IMR-90 (cell line): Measurements from ENCODE around the gene MAOA. TPM values are rescaled to one million over a fixed set of nuclear protein-coding genes. Genes with fewer than 3 reads are reported as not detected.

Experiments used
- ATAC-seq: fragments of 200-7000 bp; cut with Tn5 transposase; 2 replicates; pipeline ENCODE4 v1.9.1; 2020; ENCODE audit warnings: low read depth, mild to moderate bottlenecking, moderate library complexity
- BruUV-seq: library from RNA; stranded (reverse); fragments of 400-500 nt; replicated peaks from 2 replicates; lab custom pipeline; 2021; lab: Mats Ljungman, UMichigan
- CTCF ChIA-PET: fragments of 300-600 bp; formaldehyde crosslinking; extraction: SDS; loops from one replicate; lab custom pipeline; 2021; ENCODE audit warnings: antibody characterized with exemption; lab: Yijun Ruan, JAX
- POLR2A ChIA-PET: fragments of 300-600 bp; sonication (Branson Sonifier 250); formaldehyde crosslinking; loops from one replicate; lab custom pipeline; 2022; ENCODE audit warnings: antibody characterized with exemption; ENCODE audit not compliant: unreplicated experiment; lab: Charles Lee
- DNase-seq: peaks from one replicate; pipeline ENCODE4 v3.0.0; 2013
- H2AFZ ChIP-seq: replicated peaks from 2 replicates; pipeline ENCODE3; 2013; ENCODE audit warnings: low read length, mild to moderate bottlenecking; ENCODE audit not compliant: poor library complexity
- H2AK5ac ChIP-seq: 2 replicates; pipeline ENCODE4 v1.6.1; 2013; ENCODE audit warnings: low read depth, low read length, inconsistent platforms
- H2AK9ac ChIP-seq: replicated peaks from 2 replicates; pipeline ENCODE3; 2013; ENCODE audit warnings: mild to moderate bottlenecking, low read depth, low read length, moderate library complexity; ENCODE audit not compliant: poor library complexity
- H2BK120ac ChIP-seq: 2 replicates; pipeline ENCODE4 v1.6.1; 2013; ENCODE audit warnings: low read depth, low read length, inconsistent platforms
- H2BK15ac ChIP-seq: 3 replicates; pipeline ENCODE4 v1.6.1; 2013; ENCODE audit warnings: low read depth, low read length, inconsistent platforms
- H2BK20ac ChIP-seq: 2 replicates; pipeline ENCODE4 v1.6.1; 2013; ENCODE audit warnings: low read depth, mild to moderate bottlenecking, inconsistent platforms, low read length, moderate library complexity
- H2BK5ac ChIP-seq: 2 replicates; pipeline ENCODE4 v1.6.1; 2013; ENCODE audit warnings: mild to moderate bottlenecking, low read depth, low read length, inconsistent platforms; ENCODE audit not compliant: poor library complexity, severe bottlenecking
- H3K14ac ChIP-seq: replicated peaks from 2 replicates; pipeline ENCODE4 v1.6.1; 2013; ENCODE audit warnings: low read depth, low read length, inconsistent platforms
- H3K18ac ChIP-seq: 2 replicates; pipeline ENCODE4 v1.6.1; 2013; ENCODE audit warnings: low read depth, low read length, control low read depth
- H3K23ac ChIP-seq: 2 replicates; pipeline ENCODE4 v1.6.1; 2013; ENCODE audit warnings: low read depth, low read length, inconsistent platforms
- H3K27ac ChIP-seq: 2 replicates; pipeline ENCODE4 v1.5.1; 2013; ENCODE audit warnings: mild to moderate bottlenecking, control low read depth, low read length; ENCODE audit not compliant: insufficient read depth
- H3K27me3 ChIP-seq: 2 replicates; pipeline ENCODE4 v1.6.1; 2013; ENCODE audit warnings: low read length; ENCODE audit not compliant: control insufficient read depth, insufficient read depth
- H3K36me3 ChIP-seq: 2 replicates; pipeline ENCODE4 v1.6.1; 2013; ENCODE audit warnings: low read length, mixed read lengths; ENCODE audit not compliant: control insufficient read depth, insufficient read depth
- H3K4ac ChIP-seq: 2 replicates; pipeline ENCODE4 v1.6.1; 2013; ENCODE audit warnings: low read depth, low read length, inconsistent platforms
- H3K4me1 ChIP-seq: 2 replicates; pipeline ENCODE4 v1.6.1; 2013; ENCODE audit warnings: low read length, mixed read lengths; ENCODE audit not compliant: control insufficient read depth, insufficient read depth
- H3K4me2 ChIP-seq: 2 replicates; pipeline ENCODE4 v1.6.1; 2013; ENCODE audit warnings: low read depth, mild to moderate bottlenecking, control low read depth, low read length, moderate library complexity
- H3K4me3 ChIP-seq: 2 replicates; pipeline ENCODE4 v1.5.1; 2013; ENCODE audit warnings: low read depth, mild to moderate bottlenecking, control low read depth, low read length, moderate library complexity; ENCODE audit not compliant: insufficient read depth
- H3K56ac ChIP-seq: 2 replicates; pipeline ENCODE4 v1.6.1; 2013; ENCODE audit warnings: low read length, inconsistent platforms; ENCODE audit not compliant: insufficient read depth; ENCODE audit errors: extremely low read depth
- H3K79me1 ChIP-seq, 2 experiments: 2 replicates each; pipeline ENCODE4 v1.6.1; 2013; ENCODE audit warnings: low read length in 2 of 2, inconsistent platforms in 1 of 2, low read depth in 1 of 2
- H3K9ac ChIP-seq: 2 replicates; pipeline ENCODE4 v1.6.1; 2013; ENCODE audit warnings: low read depth, low read length, control low read depth
- H3K9me1 ChIP-seq: 2 replicates; pipeline ENCODE4 v1.6.1; 2013; ENCODE audit warnings: low read length, inconsistent platforms; ENCODE audit not compliant: insufficient read depth
- H3K9me3 ChIP-seq: 2 replicates; pipeline ENCODE4 v1.6.1; 2013; ENCODE audit warnings: low read length; ENCODE audit not compliant: control insufficient read depth, insufficient read depth
- H4K20me1 ChIP-seq: 2 replicates; pipeline ENCODE4 v1.6.1; 2013; ENCODE audit warnings: low read length, inconsistent platforms; ENCODE audit not compliant: insufficient read depth
- H4K5ac ChIP-seq: 2 replicates; pipeline ENCODE4 v1.6.1; 2013; ENCODE audit warnings: mild to moderate bottlenecking, low read depth, low read length, control low read depth
- H4K8ac ChIP-seq, 2 experiments: 2 replicates each; pipeline ENCODE4 v1.6.1; 2013; ENCODE audit warnings: low read depth in 2 of 2, low read length in 2 of 2, control low read depth in 1 of 2, inconsistent platforms in 1 of 2
- H4K91ac ChIP-seq: 2 replicates; pipeline ENCODE4 v1.6.1; 2013; ENCODE audit warnings: low read depth, low read length, inconsistent platforms; ENCODE audit not compliant: insufficient read depth
- CEBPB ChIP-seq: IDR thresholded peaks from 2 replicates; pipeline ENCODE4 v1.6.1; 2012; ENCODE audit warnings: low read depth, low read length, improper control_type of control experiment
- MAFK ChIP-seq: IDR thresholded peaks from 2 replicates; pipeline ENCODE4 v1.6.1; 2012; ENCODE audit warnings: low read depth, low read length, improper control_type of control experiment
- MAZ ChIP-seq: IDR thresholded peaks from 2 replicates; pipeline ENCODE4 v1.6.1; 2012; ENCODE audit warnings: low read depth, mild to moderate bottlenecking, low read length, improper control_type of control experiment, moderate library complexity, borderline replicate concordance
- MXI1 ChIP-seq: IDR thresholded peaks from 2 replicates; pipeline ENCODE4 v1.6.1; 2012; ENCODE audit warnings: low read depth, mild to moderate bottlenecking, low read length, moderate library complexity, borderline replicate concordance
- WGBS, 2 experiments: methylation state at CpG; one replicate each; pipeline versions ENCODE4 v1.1.5 to v1.1.7; 2013; ENCODE audit warnings: missing lambda C conversion rate in 2 of 2; ENCODE audit not compliant: insufficient read length in 1 of 2; ENCODE audit errors: extremely low coverage in 2 of 2; 5-methylcytosine and 5-hydroxymethylcytosine counted together
- dilution Hi-C: fragments of 300-500 bp; cut with HindIII; formaldehyde crosslinking; loops from one replicate; pipeline ENCODE4 v1.14.3; 2018; ENCODE audit warnings: low sequenced_read_pairs; ENCODE audit not compliant: unreplicated experiment
- in situ Hi-C: fragments of 300-500 bp; cut with MboI; formaldehyde crosslinking; loops from 3 replicates; pipeline ENCODE4 v1.14.3; 2019; ENCODE audit warnings: low sequenced_read_pairs, inconsistent platforms, mixed read lengths
- intact Hi-C: fragments of 100-400 bp; cut with micrococcal nuclease; formaldehyde crosslinking; loops from 2 replicates; pipeline ENCODE4 v1.10.0; 2022
- polyA plus RNA-seq, 3 experiments: library from polyadenylated mRNA; depleted of rRNA; stranded (reverse); fragments of >200 nt; gene quantifications; 2 replicates each; pipeline ENCODE4 v1.2.3, GENCODE V29; 2012; ENCODE audit warnings: low replicate concordance in 1 of 3
- total RNA-seq: library from RNA; depleted of rRNA; stranded (reverse); fragments of >200 nt; gene quantifications from 2 replicates; pipeline ENCODE4 v1.2.3, GENCODE V29; 2012

The MAOA gene
- total and polyA plus RNA-seq, 2 of the 4 experiments (the other 2 are of a cell fraction), result 0.14 to 0.36 TPM

- no peak overlapping the region for H3K14ac ChIP-seq
- DNase-seq (no peak), ATAC-seq (no peak)
- no peaks in the 10 kb centered on the region for H3K79me1 ChIP-seq
- H2AFZ ChIP-seq, result no peak overlapping the region
- no peak overlapping the region for H3K9ac ChIP-seq
- no peak overlapping the region for H2BK15ac ChIP-seq
- H3K23ac ChIP-seq, result no peak overlapping the region
- dilution Hi-C loops (no loop called here), in situ Hi-C loops (no loop called here), intact Hi-C loops (no loop called here)
- no peaks in the 10 kb centered on the region for H3K9me3 ChIP-seq
- H3K27me3 ChIP-seq, result no peaks in the 10 kb centered on the region
- H3K4me1 ChIP-seq, result no peaks in the 10 kb centered on the region
- WGBS, 2 experiments, result no CpG with 5 or more reads among the region's 2 CpGs
- H2AK9ac ChIP-seq, result no peak overlapping the region
- no peak overlapping the region for H2AK5ac ChIP-seq
- no peak overlapping the region for H2BK120ac ChIP-seq
- no peak overlapping the region for H3K4me2 ChIP-seq
- H4K8ac ChIP-seq, result no peak overlapping the region
- POLR2A ChIA-PET, result no interaction called here
- H3K18ac ChIP-seq, result no peak overlapping the region
- H3K27ac ChIP-seq, result no peak overlapping the region
- no peaks in the 10 kb centered on the region for H3K36me3 ChIP-seq
- CTCF ChIA-PET, result no interaction called here
- H4K5ac ChIP-seq, result no peak overlapping the region
- TF ChIP-seq MXI1, result no peak
- TF ChIP-seq CEBPB, result no peak
- no peak for TF ChIP-seq MAZ
- TF ChIP-seq MAFK, result peak; percentile 83
- H2BK20ac ChIP-seq, result no peak overlapping the region
- no TSS peak for BruUV-seq
- no peak overlapping the region for H3K56ac ChIP-seq
- H3K9me1 ChIP-seq, result no peaks in the 10 kb centered on the region
- H4K91ac ChIP-seq, result no peak overlapping the region
- H4K20me1 ChIP-seq, result no peaks in the 10 kb centered on the region
- H3K4ac ChIP-seq, result no peak overlapping the region
- H3K4me3 ChIP-seq, result no peak overlapping the region
- H2BK5ac ChIP-seq, result no peak overlapping the region
Measured at GRCh38 chrX:43679778-43680177, 23.7 kb downstream of the MAOA start.
